Camera-type eye (tissue), 1 donor: ENCODE measurements around the gene IFRD2. TPM values are rescaled to one million over a fixed set of nuclear protein-coding genes. Genes with fewer than 3 reads are reported as not detected.

ENCODE experiments used
- total RNA-seq: library from RNA; depleted of rRNA; stranded (reverse); fragments of >200 nt; gene quantifications from one replicate; pipeline ENCODE4 v1.2.3, GENCODE V29; 2014

The IFRD2 gene
- 19.8 TPM for total RNA-seq

GRCh38 chr3:50292159-50293078 lies at the start of gene IFRD2:
Gene IFRD2 (minus strand): TSS chr3:50292429. CDS start chr3:50292274, 155 bp downstream.

GRCh38 chr3:50340448-50341329 lies 48.5 kb upstream of the IFRD2 start, which contains the start of gene RASSF1:
Gene RASSF1 (minus strand): TSS chr3:50340836. CDS start chr3:50340805, 31 bp downstream.

GRCh38 chr3:50327943-50328691 lies 35.9 kb upstream of the IFRD2 start, which contains the start of gene TUSC2:
Gene TUSC2 (minus strand): TSS chr3:50328223. CDS start chr3:50328099, 124 bp downstream.

GRCh38 chr3:50322386-50323091 lies 30.3 kb upstream of the IFRD2 start, which contains the start of gene HYAL2:
Gene HYAL2 (minus strand): TSS chr3:50322745. CDS start chr3:50320489, 2,256 bp downstream.

GRCh38 chr3:50303013-50303815 lies 11.0 kb upstream of the IFRD2 start, which contains the start of gene HYAL1:
Gene HYAL1 (minus strand): TSS chr3:50303574. CDS start chr3:50302956, 618 bp downstream.

GRCh38 chr3:50298836-50299637 lies 6.8 kb upstream of the IFRD2 start, which contains the start of the genes HYAL3 and NAA80:
Gene HYAL3 (minus strand): TSS chr3:50299405. CDS start chr3:50295602, 3,803 bp downstream.
Gene NAA80 (minus strand): TSS chr3:50299405. CDS start chr3:50297463, 1,942 bp downstream.

GRCh38 chr3:50278880-50279224 lies 13.4 kb downstream of the IFRD2 start, which contains the start of gene LSMEM2:
Gene LSMEM2 (plus strand): TSS chr3:50279087. CDS start chr3:50279114, 27 bp downstream.

GRCh38 chr3:50268703-50269451 lies 23.4 kb downstream of the IFRD2 start, which contains the start of gene SEMA3B:
Gene SEMA3B (plus strand): TSS chr3:50269147. CDS start chr3:50269241, 94 bp downstream.

Other genes starting within 250 kb of the IFRD2 start
- 451 TPM for gene RBM5, start 203.5 kb downstream of the IFRD2 start, total RNA-seq
- 60.7 TPM for gene SEMA3F, start 137.1 kb downstream of the IFRD2 start, total RNA-seq
- 66.7 TPM for gene GNAT1, start 100.8 kb downstream of the IFRD2 start, total RNA-seq
- gene SLC38A3, start 87.2 kb downstream of the IFRD2 start, total RNA-seq: 21.4 TPM
- gene GNAI2, start 56.2 kb downstream of the IFRD2 start, total RNA-seq: 125 TPM
- gene SEMA3B, start 23.3 kb downstream of the IFRD2 start, total RNA-seq: 107 TPM
- gene LSMEM2, start 13.3 kb downstream of the IFRD2 start, total RNA-seq: 1.4 TPM
- gene HYAL3, start 7.0 kb upstream of the IFRD2 start, total RNA-seq: 3.9 TPM
- 5.5 TPM for gene NAA80, start 7.0 kb upstream of the IFRD2 start, total RNA-seq
- gene HYAL1, start 11.1 kb upstream of the IFRD2 start, total RNA-seq: 1.1 TPM
- gene HYAL2, start 30.3 kb upstream of the IFRD2 start, total RNA-seq: 71.0 TPM
- 31.8 TPM for gene TUSC2, start 35.8 kb upstream of the IFRD2 start, total RNA-seq
- gene RASSF1, start 48.4 kb upstream of the IFRD2 start, total RNA-seq: 37.6 TPM
- 5.7 TPM for gene ZMYND10, start 53.3 kb upstream of the IFRD2 start, total RNA-seq
- 30.0 TPM for gene NPRL2, start 58.3 kb upstream of the IFRD2 start, total RNA-seq
- gene CYB561D2, start 58.4 kb upstream of the IFRD2 start, total RNA-seq: 17.0 TPM
- 33.6 TPM for gene TMEM115, start 67.1 kb upstream of the IFRD2 start, total RNA-seq
- 17.4 TPM for gene CACNA2D2, start 211.2 kb upstream of the IFRD2 start, total RNA-seq